Fibroblast of pulmonary artery (primary cell): ENCODE measurements around the gene ALDH9A1.
"Not testable (repeated sequence)": the region's sequence is repeated elsewhere in the genome, so short reads cannot be mapped to it uniquely, and the experiment has no call there.

Experiments
- DNase-seq: peaks from one replicate; pipeline ENCODE4 v3.0.0-alpha.2; 2010; ENCODE audit warnings: low read depth
- H3K4me3 ChIP-seq: replicated peaks from 2 replicates; pipeline ENCODE4 v1.5.1; 2011; ENCODE audit warnings: low read depth, mild to moderate bottlenecking, control low read depth, low read length, moderate library complexity
- CTCF ChIP-seq: IDR thresholded peaks from 2 replicates; pipeline ENCODE4 v1.5.1; 2011; ENCODE audit warnings: mild to moderate bottlenecking, control low read depth, low read length, inconsistent platforms; ENCODE audit errors: missing control alignments

The ALDH9A1 gene

GRCh38 chr1:165697881-165698760 lies at the start of gene ALDH9A1:
TSS of gene ALDH9A1 (minus strand) at chr1:165698562. CDS start at chr1:165698558, 4 bp downstream.
- peak within 1 kb of the TSS; percentile 98 for H3K4me3 ChIP-seq
- peak; percentile 79 for DNase-seq
- TF ChIP-seq CTCF = peak; percentile 34

- no peak overlapping the region for H3K4me3 ChIP-seq
- TF ChIP-seq CTCF = no peak
- DNase-seq = no peak
Observed at GRCh38 chr1:165747632-165748447, 49.5 kb upstream of the ALDH9A1 start.

- H3K4me3 ChIP-seq, DNase-seq: not testable (repeated sequence)
Observed at GRCh38 chr1:165744913-165745312, 46.6 kb upstream of the ALDH9A1 start.

GRCh38 chr1:165742194-165742593 lies 43.8 kb upstream of the ALDH9A1 start:
- TF ChIP-seq CTCF = no peak
- H3K4me3 ChIP-seq = no peak overlapping the region
- DNase-seq = no peak

GRCh38 chr1:165738794-165739193 lies 40.4 kb upstream of the ALDH9A1 start:
- DNase-seq = no peak
- H3K4me3 ChIP-seq = no peak overlapping the region
- no peak for TF ChIP-seq CTCF

- DNase-seq = peak; percentile 6
- no peak overlapping the region for H3K4me3 ChIP-seq
- TF ChIP-seq CTCF = no peak
Observed at GRCh38 chr1:165737196-165737595, 38.8 kb upstream of the ALDH9A1 start.

- TF ChIP-seq CTCF = no peak
- no peak for DNase-seq
- H3K4me3 ChIP-seq = no peak overlapping the region
Observed at GRCh38 chr1:165734906-165735305, 36.5 kb upstream of the ALDH9A1 start.
